ENCODE data around the gene KIF5C. TPM values are rescaled to one million over a fixed set of nuclear protein-coding genes. Genes with fewer than 3 reads are reported as not detected.

The KIF5C gene
- total and polyA plus RNA-seq, 2 donors (not counting 1 experiment from before 2014, with no cell fraction given), result 1.9 to 6.1 TPM

- no peak for DNase-seq
Observed at GRCh38 chr2:149068996-149069888, 194.2 kb downstream of the KIF5C start.

More at GRCh38 chr2:149068996-149069888, 194.2 kb downstream of the KIF5C start:
- TF ChIP-seq EZH2 (IDR thresholded peaks at IDR 0.05; ENCODE audit: borderline replicate concordance, insufficient read depth, low read depth, low read length, poor library complexity, severe bottlenecking) (no peak), CTCF (IDR thresholded peaks at IDR 0.05) (no peak)
- Histone ChIP-seq H3K9me3 (ENCODE audit: control extremely low read depth in 1 of 3, control insufficient read depth in 2 of 3, insufficient read depth in 1 of 3, low read length in 2 of 3) (no peaks in the 10 kb centered on the region), H3K4me3 (ENCODE audit: control extremely low read depth in 1 of 5, extremely low read depth in 1 of 5, insufficient read depth in 1 of 5, low read depth in 2 of 5, low read length in 4 of 5) (no peak overlapping the region), H3K27ac (ENCODE audit: low read length in 2 of 2) (no peak overlapping the region), H3K36me3 (replicated peaks in 1 of 2; ENCODE audit: control extremely low read depth in 1 of 2, control insufficient read depth in 1 of 2, extremely low read depth in 1 of 2, insufficient read depth in 2 of 2, low read length in 1 of 2) (no peaks in the 10 kb centered on the region), H3K4me2 (replicated peaks; ENCODE audit: low read depth, low read length, poor library complexity, severe bottlenecking) (no peak overlapping the region), H3K9ac (ENCODE audit: low read length) (no peak overlapping the region), H3K79me2 (ENCODE audit: control insufficient read depth, insufficient read depth, low read length) (no peaks in the 10 kb centered on the region), H4K20me1 (ENCODE audit: control insufficient read depth, insufficient read depth, low read length, poor library complexity, severe bottlenecking) (no peaks in the 10 kb centered on the region), H3K4me1 (ENCODE audit: control insufficient read depth in 2 of 2, insufficient read depth in 2 of 2, low read length in 2 of 2) (no peaks in the 10 kb centered on the region), H2AFZ (ENCODE audit: insufficient read depth, low read depth, low read length, poor library complexity, severe bottlenecking) (no peak overlapping the region), H3K27me3 (replicated peaks in 1 of 4; ENCODE audit: control extremely low read depth in 1 of 4, control insufficient read depth in 3 of 4, insufficient read depth in 4 of 4, low read length in 3 of 4) (peaks cover 0 to 8% (median 3%) of the 10 kb centered on the region in 4 experiments)
- intact Hi-C loops (cut with micrococcal nuclease), result no loop called here
- POLR2A ChIA-PET, result no interaction called here
- Mint-ChIP-seq H3K4me3 (no peak overlapping the region), H3K4me1 (peaks cover 1% of the 10 kb centered on the region), H3K27me3 (peaks cover 15% of the 10 kb centered on the region), H3K27ac (no peak overlapping the region), H3K9me3 (ENCODE audit: insufficient read depth) (no peaks in the 10 kb centered on the region)
- WGBS (ENCODE audit: insufficient coverage), result 10% methylated on average over 3 of the region's 5 CpGs
- CTCF ChIA-PET, result no interaction called here
- no peak for ATAC-seq (ENCODE audit: low read depth)

Measured in B cell (primary cell).